Neural progenitor cell (in vitro differentiated cells): ENCODE data around the gene LYZL4.

Experiments
- EZH2 ChIP-seq: fragments of 200-600 bp; sonication (generic); IDR thresholded peaks from 2 replicates; pipeline ENCODE4 v1.6.1; 2017; ENCODE audit warnings: antibody characterized with exemption, mild to moderate bottlenecking, moderate library complexity
- EZH2phosphoT487 ChIP-seq: fragments of 200-600 bp; sonication (generic); IDR thresholded peaks from 2 replicates; pipeline ENCODE4 v1.6.1; 2017; ENCODE audit warnings: antibody characterized with exemption
- TF ChIP-seq, protein P1 (sequence below): fragments of 200-600 bp; sonication (generic); IDR thresholded peaks from 2 replicates; pipeline ENCODE4 v1.5.1; 2017; ENCODE audit warnings: antibody characterized with exemption, mild to moderate bottlenecking

DNA sequence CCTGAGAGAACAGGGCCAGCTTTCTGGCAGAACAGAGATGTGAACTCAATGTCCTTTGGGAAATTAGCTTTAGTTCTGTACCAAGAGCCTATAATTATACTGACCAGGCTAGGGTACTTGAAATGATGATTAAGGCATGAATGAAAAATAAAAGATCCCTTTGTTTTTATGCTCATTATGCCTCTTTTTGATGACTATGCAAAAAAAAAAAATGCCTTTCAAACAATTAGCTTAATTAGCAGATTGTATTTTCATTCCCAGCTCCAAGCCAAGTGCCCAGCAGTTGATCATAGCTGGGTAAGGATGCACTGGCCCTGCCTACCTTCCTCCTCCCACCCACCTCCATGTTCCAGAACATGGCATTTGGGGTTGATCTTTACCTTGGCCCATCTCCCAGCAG, 56.8 kb downstream of the LYZL4 start:
- TF ChIP-seq, protein P1, sequence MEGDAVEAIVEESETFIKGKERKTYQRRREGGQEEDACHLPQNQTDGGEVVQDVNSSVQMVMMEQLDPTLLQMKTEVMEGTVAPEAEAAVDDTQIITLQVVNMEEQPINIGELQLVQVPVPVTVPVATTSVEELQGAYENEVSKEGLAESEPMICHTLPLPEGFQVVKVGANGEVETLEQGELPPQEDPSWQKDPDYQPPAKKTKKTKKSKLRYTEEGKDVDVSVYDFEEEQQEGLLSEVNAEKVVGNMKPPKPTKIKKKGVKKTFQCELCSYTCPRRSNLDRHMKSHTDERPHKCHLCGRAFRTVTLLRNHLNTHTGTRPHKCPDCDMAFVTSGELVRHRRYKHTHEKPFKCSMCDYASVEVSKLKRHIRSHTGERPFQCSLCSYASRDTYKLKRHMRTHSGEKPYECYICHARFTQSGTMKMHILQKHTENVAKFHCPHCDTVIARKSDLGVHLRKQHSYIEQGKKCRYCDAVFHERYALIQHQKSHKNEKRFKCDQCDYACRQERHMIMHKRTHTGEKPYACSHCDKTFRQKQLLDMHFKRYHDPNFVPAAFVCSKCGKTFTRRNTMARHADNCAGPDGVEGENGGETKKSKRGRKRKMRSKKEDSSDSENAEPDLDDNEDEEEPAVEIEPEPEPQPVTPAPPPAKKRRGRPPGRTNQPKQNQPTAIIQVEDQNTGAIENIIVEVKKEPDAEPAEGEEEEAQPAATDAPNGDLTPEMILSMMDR: no peak
- no peak for TF ChIP-seq EZH2phosphoT487
- no peak for TF ChIP-seq EZH2
